H1 (cell line): ENCODE data around the gene HMGCL. TPM values are rescaled to one million over a fixed set of nuclear protein-coding genes. Genes with fewer than 3 reads are reported as not detected.

Experiments used
- CTCF ChIA-PET: fragments of 300-600 bp; sonication (Branson Sonifier 250); formaldehyde crosslinking; loops from one replicate; lab custom pipeline; 2021; ENCODE audit not compliant: partially characterized antibody; lab: Charles Lee
- POLR2A ChIA-PET: fragments of 300-600 bp; sonication (Branson Sonifier 250); formaldehyde crosslinking; loops from one replicate; lab custom pipeline; 2021; ENCODE audit warnings: inconsistent platforms; ENCODE audit not compliant: partially characterized antibody; lab: Charles Lee
- DNase-seq, 2 experiments: peaks; one replicate each; pipeline versions ENCODE4 v3.0.0 to v3.0.0-alpha.2; 2010 to 2022; ENCODE audit warnings: low spot score in 2 of 2, low read depth in 1 of 2, mixed read lengths in 1 of 2
- FAIRE-seq: peaks from 2 replicates; lab custom pipeline; 2011; peaks lifted over from hg19 to GRCh38; lab: Jason Lieb, UNC
- H2AFZ ChIP-seq: 2 replicates; pipeline ENCODE4 v1.8.1; 2012; ENCODE audit warnings: low read length, inconsistent platforms
- H2AK5ac ChIP-seq: 2 replicates; pipeline ENCODE4 v1.6.1; 2013; ENCODE audit warnings: low read depth, low read length
- H2BK120ac ChIP-seq: replicated peaks from 2 replicates; pipeline ENCODE3; 2013; ENCODE audit warnings: low read depth, low read length, inconsistent platforms
- H2BK12ac ChIP-seq: 2 replicates; pipeline ENCODE4 v1.6.1; 2013; ENCODE audit warnings: low read depth, low read length
- H2BK15ac ChIP-seq: 2 replicates; pipeline ENCODE4 v1.6.1; 2013; ENCODE audit warnings: low read length
- H2BK20ac ChIP-seq: 2 replicates; pipeline ENCODE4 v1.6.1; 2013; ENCODE audit warnings: low read length
- H2BK5ac ChIP-seq: 2 replicates; pipeline ENCODE4 v1.6.1; 2013; ENCODE audit warnings: low read depth, low read length
- H3K14ac ChIP-seq: 2 replicates; pipeline ENCODE4 v1.6.1; 2013; ENCODE audit warnings: inconsistent platforms; ENCODE audit not compliant: insufficient read length
- H3K18ac ChIP-seq: 2 replicates; pipeline ENCODE4 v1.6.1; 2013; ENCODE audit warnings: low read length; ENCODE audit errors: extremely low read depth
- H3K23ac ChIP-seq: 2 replicates; pipeline ENCODE4 v1.6.1; 2013; ENCODE audit warnings: inconsistent platforms; ENCODE audit not compliant: insufficient read length
- H3K23me2 ChIP-seq: 2 replicates; pipeline ENCODE4 v1.6.1; 2013; ENCODE audit warnings: low read depth, low read length
- H3K27ac ChIP-seq: 2 replicates; pipeline ENCODE4 v1.6.1; 2011; ENCODE audit warnings: low read depth, low read length, inconsistent platforms
- H3K27me3 ChIP-seq, 4 experiments: replicated peaks in 1 of 4; 1 replicate in 1 of 4; 2 replicates in 3 of 4; pipeline versions ENCODE4 v1.6.1 to v1.8.1; 2011 to 2013; ENCODE audit warnings: low read length in 3 of 4, mild to moderate bottlenecking in 3 of 4, inconsistent platforms in 2 of 4, mixed read lengths in 2 of 4, moderate library complexity in 1 of 4; ENCODE audit not compliant: control insufficient read depth in 3 of 4, insufficient read depth in 3 of 4; ENCODE audit errors: extremely low read depth in 1 of 4
- H3K36me3 ChIP-seq, 4 experiments: 2 replicates each; pipeline versions ENCODE4 v1.6.1 to v1.8.1; 2011 to 2013; ENCODE audit warnings: mild to moderate bottlenecking in 4 of 4, low read length in 3 of 4, moderate library complexity in 2 of 4, control low read depth in 1 of 4, inconsistent platforms in 1 of 4; ENCODE audit not compliant: insufficient read depth in 4 of 4, control insufficient read depth in 2 of 4
- H3K4ac ChIP-seq: replicated peaks from 2 replicates; pipeline ENCODE3; 2013; ENCODE audit warnings: low read length, low read depth, mixed read lengths, inconsistent platforms; ENCODE audit not compliant: insufficient read length
- H3K4me1 ChIP-seq, 4 experiments: replicated peaks in 1 of 4; 1 replicate in 1 of 4; 2 replicates in 3 of 4; pipeline versions ENCODE4 v1.6.1 to v1.8.1; 2011 to 2013; ENCODE audit warnings: low read length in 3 of 4, inconsistent platforms in 2 of 4, mixed read lengths in 1 of 4; ENCODE audit not compliant: insufficient read depth in 4 of 4, control insufficient read depth in 3 of 4
- H3K4me2 ChIP-seq, 2 experiments: 2 replicates each; pipeline versions ENCODE4 v1.6.1 to v1.8.1; 2011 to 2013; ENCODE audit warnings: low read depth in 2 of 2, low read length in 2 of 2, control low read depth in 1 of 2, inconsistent platforms in 1 of 2, mild to moderate bottlenecking in 1 of 2; ENCODE audit not compliant: insufficient read depth in 1 of 2
- H3K4me3 ChIP-seq, 4 experiments: fragments of 200-600, 300-600 bp in 1 of 4; sonication (generic), shearing (Covaris generic), sonication (Bioruptor Twin) in 1 of 4; 2 replicates each; pipeline versions ENCODE4 v1.5.1 to v1.8.1; 2011 to 2016; ENCODE audit warnings: low read length in 4 of 4, low read depth in 3 of 4, control low read depth in 2 of 4, inconsistent platforms in 2 of 4, mild to moderate bottlenecking in 2 of 4, mixed read lengths in 1 of 4, moderate library complexity in 1 of 4; ENCODE audit not compliant: insufficient read depth in 2 of 4; ENCODE audit errors: extremely low read depth in 1 of 4
- H3K56ac ChIP-seq: replicated peaks from 2 replicates; pipeline ENCODE3; 2013; ENCODE audit warnings: low read depth, mild to moderate bottlenecking, mixed read lengths, low read length, inconsistent platforms; ENCODE audit not compliant: insufficient read length
- H3K79me1 ChIP-seq: 2 replicates; pipeline ENCODE4 v1.6.1; 2013; ENCODE audit warnings: low read depth, low read length, control low read depth
- H3K79me2 ChIP-seq, 2 experiments: 2 replicates each; pipeline versions ENCODE4 v1.6.1 to v1.8.1; 2012 to 2013; ENCODE audit warnings: low read length in 2 of 2, mild to moderate bottlenecking in 2 of 2, inconsistent platforms in 1 of 2; ENCODE audit not compliant: insufficient read depth in 2 of 2, control insufficient read depth in 1 of 2
- H3K9ac ChIP-seq, 4 experiments: replicated peaks in 1 of 4; 1 replicate in 1 of 4; 2 replicates in 3 of 4; pipeline versions ENCODE4 v1.6.1 to v1.8.1; 2011 to 2013; ENCODE audit warnings: low read depth in 3 of 4, low read length in 3 of 4, control low read depth in 2 of 4, mild to moderate bottlenecking in 2 of 4, moderate library complexity in 2 of 4, inconsistent platforms in 1 of 4; ENCODE audit errors: extremely low read depth in 1 of 4
- H3K9me3 ChIP-seq, 2 experiments: 2 replicates each; pipeline versions ENCODE4 v1.6.1 to v1.8.1; 2012 to 2013; ENCODE audit warnings: mild to moderate bottlenecking in 2 of 2, moderate library complexity in 2 of 2, control low read depth in 1 of 2, inconsistent platforms in 1 of 2, low read depth in 1 of 2, low read length in 1 of 2, mixed read lengths in 1 of 2; ENCODE audit not compliant: insufficient read depth in 2 of 2
- H4K20me1 ChIP-seq, 2 experiments: replicated peaks in 1 of 2; 2 replicates each; pipeline versions ENCODE3 to v1.8.1; 2011 to 2013; ENCODE audit warnings: inconsistent platforms in 2 of 2, low read length in 2 of 2, mild to moderate bottlenecking in 1 of 2; ENCODE audit not compliant: insufficient read depth in 2 of 2, control insufficient read depth in 1 of 2
- H4K5ac ChIP-seq: 2 replicates; pipeline ENCODE4 v1.6.1; 2013; ENCODE audit warnings: low read length, low read depth, mixed read lengths, inconsistent platforms; ENCODE audit not compliant: insufficient read length
- H4K8ac ChIP-seq: 2 replicates; pipeline ENCODE4 v1.8.0; 2013; ENCODE audit warnings: mild to moderate bottlenecking, moderate library complexity, low read length, inconsistent platforms; ENCODE audit not compliant: insufficient read depth; ENCODE audit errors: extremely low read depth
- H4K91ac ChIP-seq: replicated peaks from 2 replicates; pipeline ENCODE3; 2013; ENCODE audit warnings: low read length, mixed read lengths, inconsistent platforms; ENCODE audit not compliant: insufficient read length
- CBX5 ChIP-seq: fragments of 300-800, 300-1000 bp; sonication (generic); IDR thresholded peaks from 2 replicates; pipeline ENCODE4 v1.7.1; 2016; ENCODE audit warnings: antibody characterized with exemption, low read length, low read depth
- CHD1 ChIP-seq: IDR thresholded peaks from 2 replicates; pipeline ENCODE4 v1.6.1; 2012; ENCODE audit warnings: low read depth, low read length, improper control_type of control experiment
- EZH2 ChIP-seq: fragments of 200-600 bp; sonication (generic); IDR thresholded peaks from 2 replicates; pipeline ENCODE4 v1.7.1; 2012; ENCODE audit warnings: low read depth, mild to moderate bottlenecking, moderate library complexity, low read length, inconsistent platforms; ENCODE audit not compliant: severe bottlenecking
- FOSL1 ChIP-seq: IDR thresholded peaks from 2 replicates; pipeline ENCODE4 v1.6.1; 2011; ENCODE audit warnings: mild to moderate bottlenecking, low read depth, low read length, moderate library complexity; ENCODE audit not compliant: insufficient read depth
- GABPA ChIP-seq: IDR thresholded peaks from 2 replicates; pipeline ENCODE4 v1.6.1; 2011; ENCODE audit warnings: mild to moderate bottlenecking, low read length, moderate library complexity, borderline replicate concordance; ENCODE audit not compliant: insufficient read depth
- GTF2F1 ChIP-seq: IDR thresholded peaks from 2 replicates; pipeline ENCODE4 v1.6.1; 2012; ENCODE audit warnings: low read depth, low read length, improper control_type of control experiment, borderline replicate concordance
- HDAC2 ChIP-seq, 2 experiments: fragments of 300-600 bp in 1 of 2; sonication (generic) in 1 of 2; IDR thresholded peaks; 2 replicates each; pipeline ENCODE4 v1.6.1; 2011 to 2012; ENCODE audit warnings: low read depth in 2 of 2, low read length in 2 of 2, mild to moderate bottlenecking in 2 of 2, moderate library complexity in 2 of 2, borderline replicate concordance in 1 of 2, inconsistent platforms in 1 of 2
- RNF2 ChIP-seq: fragments of 200-900, 300-1000 bp; sonication (generic); IDR thresholded peaks from 2 replicates; pipeline ENCODE4 v1.7.1; 2016; ENCODE audit warnings: borderline replicate concordance, low read depth, mild to moderate bottlenecking, antibody characterized with exemption, low read length; ENCODE audit not compliant: poor library complexity, severe bottlenecking; ENCODE audit errors: missing control alignments
- SIN3A ChIP-seq, 2 experiments: IDR thresholded peaks in 1 of 2; conservative IDR thresholded peaks in 1 of 2; 2 replicates each; pipeline ENCODE4 v1.6.1; 2011 to 2012; ENCODE audit warnings: low read length in 2 of 2, improper control_type of control experiment in 1 of 2, low read depth in 1 of 2, mild to moderate bottlenecking in 1 of 2
- SIX5 ChIP-seq: IDR thresholded peaks from 2 replicates; pipeline ENCODE4 v1.6.1; 2011; ENCODE audit warnings: mild to moderate bottlenecking, low read depth, low read length
- SUZ12 ChIP-seq: fragments of 200-600 bp; sonication (generic); IDR thresholded peaks from 2 replicates; pipeline ENCODE4 v1.6.1; 2012; ENCODE audit warnings: mild to moderate bottlenecking, inconsistent platforms, low read length, moderate library complexity, mixed read lengths
- TEAD4 ChIP-seq: IDR thresholded peaks from 2 replicates; pipeline ENCODE4 v1.6.1; 2012; ENCODE audit warnings: low read depth, low read length, inconsistent platforms, mixed read lengths
- WGBS, 2 experiments: shearing (Covaris generic) in 1 of 2; methylation state at CpG; one replicate each; pipeline versions ENCODE4 v1.1.6 to v1.1.7; 2013 to 2015; ENCODE audit warnings: low lambda C conversion rate in 2 of 2, mixed read lengths in 2 of 2, inconsistent platforms in 1 of 2, low coverage in 1 of 2, missing lambda C conversion rate in 1 of 2; ENCODE audit not compliant: insufficient replicate concordance in 2 of 2, insufficient coverage in 1 of 2, insufficient read length in 1 of 2; ENCODE audit errors: extremely low coverage in 1 of 2, missing lambda C conversion rate in 1 of 2; 5-methylcytosine and 5-hydroxymethylcytosine counted together
- polyA plus RNA-seq, 7 experiments: library from polyadenylated mRNA; depleted of rRNA in 3 of 7; stranded (reverse) in 5 of 7; unstranded in 2 of 7; fragments of >200 nt in 5 of 7; fragments of 200-250 nt in 2 of 7; gene quantifications; 1 replicate in 5 of 7; 2 replicates in 1 of 7; 4 replicates in 1 of 7; pipeline versions ENCODE4 v1.2.1 to v1.2.3, GENCODE V29; 2011 to 2013; ENCODE audit warnings: missing spikeins in 2 of 7, mixed read lengths in 2 of 7
- total RNA-seq: library from RNA; stranded (reverse); fragmentation: NEBNext Ultra II Directional; extraction: Animal tissue kit (Norgen Biotek cat#: 25700); gene quantifications from 2 replicates; pipeline ENCODE4 v1.2.1, GENCODE V29; 2021

Gene HMGCL
- total and polyA plus RNA-seq, 2 of the 8 experiments (the other 6 are each of a cell fraction or from before 2014, with no cell fraction given): 13.7 to 19.5 TPM

DNA sequence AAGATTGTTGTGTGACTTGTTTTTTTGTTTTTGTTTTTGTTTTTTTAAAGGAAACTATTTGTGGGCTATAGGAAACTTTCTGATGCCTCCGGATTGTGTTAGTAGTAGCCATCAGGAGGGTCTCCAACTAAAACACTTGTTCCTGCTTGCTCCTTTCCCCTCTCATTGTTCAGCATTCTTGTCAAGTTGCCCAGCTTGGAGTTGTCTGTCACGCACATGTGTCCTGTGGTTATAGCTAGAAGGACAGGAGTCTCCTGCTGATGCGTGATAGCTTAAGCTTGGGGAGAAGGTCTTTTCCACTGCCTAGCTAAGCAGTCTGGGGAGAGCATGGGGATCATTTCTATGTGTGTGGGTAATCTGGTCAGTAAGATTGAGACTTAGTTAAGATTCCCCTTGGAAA lies 37.5 kb downstream of the HMGCL start:
- Histone ChIP-seq H2BK5ac (no peak overlapping the region), H3K36me3 (peaks cover 13 to 27% (median 22%) of the 10 kb centered on the region in 4 experiments), H3K4me2 (no peak overlapping the region), H3K9me3 (no peaks in the 10 kb centered on the region), H4K20me1 (peaks cover 0 to 7% of the 10 kb centered on the region in 2 experiments), H3K23ac (no peak overlapping the region), H2BK15ac (no peak overlapping the region), H3K4me1 (peaks cover 0 to 6% (median 5%) of the 10 kb centered on the region in 4 experiments; a peak in 5 of 7 replicates), H4K8ac (no peak overlapping the region), H2BK12ac (no peak overlapping the region), H2BK20ac (no peak overlapping the region), H3K56ac (no peak overlapping the region), H2AFZ (no peak overlapping the region), H3K23me2 (peaks cover 9% of the 10 kb centered on the region), H2AK5ac (no peak overlapping the region), H3K79me2 (peaks cover 4 to 15% of the 10 kb centered on the region in 2 experiments; a peak in 3 of 4 replicates), H3K14ac (no peak overlapping the region), H4K91ac (no peak overlapping the region), H3K4me3 (no peak overlapping the region), H3K4ac (no peak overlapping the region), H3K18ac (no peak overlapping the region), H4K5ac (no peak overlapping the region), H3K79me1 (peaks cover 5% of the 10 kb centered on the region; the same call in 1 of the 2 replicates), H3K27ac (no peak overlapping the region), H2BK120ac (no peak overlapping the region), H3K9ac (no peak overlapping the region), H3K27me3 (no peaks in the 10 kb centered on the region)
- DNase-seq (no peak), FAIRE-seq (no peak)
- 96% methylated on average over 3 of the region's 3 CpGs; no CpG with 5 or more reads in 1 of the 2 experiments for WGBS, 2 experiments
- ChIA-PET POLR2A (interaction anchor here (0.8 to 16.2 kb wide), 3 partner anchors 8 to 23 kb away, joined by 3 to 192 read pairs (median 75); partner anchors contain the start of genes GALE and PITHD1), CTCF (interaction anchor here (0.7 to 3.5 kb wide), 2 partner anchors 9 to 13 kb away, joined by 3 to 16 read pairs; partner anchors contain the start of gene PITHD1)
- TF ChIP-seq SIN3A (conservative IDR thresholded peaks at IDR 0.05 in 1 of 2, IDR thresholded peaks at IDR 0.05 in 1 of 2; ENCODE audit: low read depth in 1 of 2, low read length in 2 of 2) (no peak), GTF2F1 (no peak), TEAD4 (no peak), RNF2 (no peak), GABPA (no peak), EZH2 (no peak), HDAC2 (IDR thresholded peaks at IDR 0.05; ENCODE audit: borderline replicate concordance in 1 of 2, low read depth in 2 of 2, low read length in 2 of 2) (no peak), SUZ12 (no peak), FOSL1 (no peak), CBX5 (no peak), CHD1 (no peak), SIX5 (no peak)
